ENCODE data around the gene CLEC4G.

- TF ChIP-seq CTCF (IDR thresholded peaks at IDR 0.05; ENCODE audit: insufficient read depth, low read length, poor library complexity, severe bottlenecking) (no peak), EZH2phosphoT487 (conservative IDR thresholded peaks at IDR 0.05; ENCODE audit: low read length) (no peak)
Measured at GRCh38 chr19:7736148-7736547, 4.2 kb upstream of the CLEC4G start.

Measured in SU-DHL-6 (cell line).